WERI-Rb-1 (cell line): ENCODE measurements around the gene DMKN.

Experiments
- DNase-seq: peaks from one replicate; pipeline ENCODE4 v3.0.0-alpha.2; 2020
- H3K27ac ChIP-seq: fragments of 250-450 bp; sonication (Bioruptor Pico); 2 replicates; pipeline ENCODE4 v1.5.1; 2020; ENCODE audit warnings: mild to moderate bottlenecking, moderate library complexity
- H3K27me3 ChIP-seq: fragments of 250-450 bp; sonication (Bioruptor Pico); 2 replicates; pipeline ENCODE4 v1.5.1; 2021; ENCODE audit warnings: mild to moderate bottlenecking, low read depth, moderate library complexity; ENCODE audit not compliant: insufficient read depth, severe bottlenecking
- H3K36me3 ChIP-seq: fragments of 250-450 bp; sonication (Bioruptor Pico); 2 replicates; pipeline ENCODE4 v1.5.1; 2020; ENCODE audit warnings: mild to moderate bottlenecking, moderate library complexity
- H3K4me3 ChIP-seq: 2 replicates; pipeline ENCODE4 v1.5.1; 2011; ENCODE audit warnings: low read depth, mild to moderate bottlenecking, control low read depth, low read length
- H3K9me3 ChIP-seq: fragments of 250-450 bp; sonication (Bioruptor Pico); 2 replicates; pipeline ENCODE4 v1.5.1; 2021; ENCODE audit warnings: mild to moderate bottlenecking, moderate library complexity; ENCODE audit not compliant: severe bottlenecking
- TF ChIP-seq, protein P1 (sequence below): IDR thresholded peaks from 2 replicates; pipeline ENCODE4 v1.5.1; 2011; ENCODE audit warnings: low read depth, mild to moderate bottlenecking, control low read depth, inconsistent platforms, low read length

Gene DMKN, protein sequence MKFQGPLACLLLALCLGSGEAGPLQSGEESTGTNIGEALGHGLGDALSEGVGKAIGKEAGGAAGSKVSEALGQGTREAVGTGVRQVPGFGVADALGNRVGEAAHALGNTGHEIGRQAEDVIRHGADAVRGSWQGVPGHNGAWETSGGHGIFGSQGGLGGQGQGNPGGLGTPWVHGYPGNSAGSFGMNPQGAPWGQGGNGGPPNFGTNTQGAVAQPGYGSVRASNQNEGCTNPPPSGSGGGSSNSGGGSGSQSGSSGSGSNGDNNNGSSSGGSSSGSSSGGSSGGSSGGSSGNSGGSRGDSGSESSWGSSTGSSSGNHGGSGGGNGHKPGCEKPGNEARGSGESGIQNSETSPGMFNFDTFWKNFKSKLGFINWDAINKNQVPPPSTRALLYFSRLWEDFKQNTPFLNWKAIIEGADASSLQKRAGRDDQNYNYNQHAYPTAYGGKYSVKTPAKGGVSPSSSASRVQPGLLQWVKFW

DNA sequence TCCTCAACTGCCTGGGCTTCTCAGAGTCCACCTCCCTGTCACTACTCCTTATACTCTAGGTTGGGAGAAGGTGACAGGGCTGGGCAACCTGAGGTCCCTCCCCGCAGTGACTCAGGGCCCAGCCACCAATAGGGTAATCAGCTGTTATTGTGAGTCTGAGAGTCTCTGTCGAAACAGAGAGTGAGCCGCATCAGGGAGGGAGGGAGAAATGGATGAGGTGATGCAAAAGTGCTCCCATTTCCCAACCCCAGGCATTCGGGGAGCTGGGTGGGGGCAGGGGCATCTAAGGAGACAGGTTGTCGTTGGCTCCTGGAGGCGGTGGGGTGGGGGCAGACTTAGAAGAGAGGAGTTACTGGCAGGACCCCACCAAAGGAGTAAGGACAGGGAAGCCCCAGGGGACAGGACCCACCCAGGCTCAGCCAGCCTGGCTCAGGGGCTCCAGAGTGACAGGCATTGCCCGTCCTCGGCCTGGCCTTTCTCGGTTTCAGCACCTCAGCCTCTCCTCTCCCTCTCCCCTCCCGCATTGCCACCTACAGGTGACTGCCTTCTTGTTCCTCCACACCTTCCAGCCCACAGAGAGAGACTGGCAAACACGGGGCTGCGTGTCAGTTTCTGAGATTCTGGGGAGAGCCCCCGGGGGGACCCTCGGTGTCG lies at the start of gene DMKN:
Gene DMKN, minus strand, starts transcription at position 22 of the 654 bp plus-strand sequence. CDS start 174 bp downstream, outside the sequence.
- DNase-seq = no peak
- no peak within 1 kb of the TSS for H3K27ac ChIP-seq

DNA sequence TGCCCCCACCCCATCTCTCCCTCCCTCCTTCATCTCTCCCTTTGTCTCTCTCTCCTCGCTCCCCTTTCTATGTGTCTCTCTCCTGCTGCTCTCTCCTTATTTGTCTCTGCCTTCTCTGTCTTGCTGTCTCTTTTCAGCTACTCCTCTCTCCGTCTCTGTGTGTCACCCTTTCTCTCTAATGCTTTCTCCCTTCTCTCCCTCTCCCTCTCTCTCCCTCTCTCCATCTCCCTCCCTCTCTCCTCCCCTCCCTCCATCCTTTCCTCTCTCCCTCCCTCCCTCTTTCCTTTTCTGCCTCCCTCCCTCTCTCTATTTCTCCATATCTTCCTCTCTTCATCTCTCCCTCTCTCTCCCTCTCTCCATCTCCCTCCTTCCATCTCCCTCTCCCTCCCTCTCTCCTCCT lies 49.3 kb upstream of the DMKN start:
- Histone ChIP-seq H3K27me3 (no peaks in the 10 kb centered on the region), H3K27ac (no peak overlapping the region), H3K4me3 (no peak overlapping the region), H3K9me3 (no peaks in the 10 kb centered on the region), H3K36me3 (no peaks in the 10 kb centered on the region)
- no peak for DNase-seq
- TF ChIP-seq, protein P1, sequence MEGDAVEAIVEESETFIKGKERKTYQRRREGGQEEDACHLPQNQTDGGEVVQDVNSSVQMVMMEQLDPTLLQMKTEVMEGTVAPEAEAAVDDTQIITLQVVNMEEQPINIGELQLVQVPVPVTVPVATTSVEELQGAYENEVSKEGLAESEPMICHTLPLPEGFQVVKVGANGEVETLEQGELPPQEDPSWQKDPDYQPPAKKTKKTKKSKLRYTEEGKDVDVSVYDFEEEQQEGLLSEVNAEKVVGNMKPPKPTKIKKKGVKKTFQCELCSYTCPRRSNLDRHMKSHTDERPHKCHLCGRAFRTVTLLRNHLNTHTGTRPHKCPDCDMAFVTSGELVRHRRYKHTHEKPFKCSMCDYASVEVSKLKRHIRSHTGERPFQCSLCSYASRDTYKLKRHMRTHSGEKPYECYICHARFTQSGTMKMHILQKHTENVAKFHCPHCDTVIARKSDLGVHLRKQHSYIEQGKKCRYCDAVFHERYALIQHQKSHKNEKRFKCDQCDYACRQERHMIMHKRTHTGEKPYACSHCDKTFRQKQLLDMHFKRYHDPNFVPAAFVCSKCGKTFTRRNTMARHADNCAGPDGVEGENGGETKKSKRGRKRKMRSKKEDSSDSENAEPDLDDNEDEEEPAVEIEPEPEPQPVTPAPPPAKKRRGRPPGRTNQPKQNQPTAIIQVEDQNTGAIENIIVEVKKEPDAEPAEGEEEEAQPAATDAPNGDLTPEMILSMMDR = no peak

More for the DNA sequence above, at the start of gene DMKN:
- Histone ChIP-seq H3K9me3 (no peaks in the 10 kb centered on the region), H3K36me3 (no peaks in the 10 kb centered on the region), H3K27me3 (peaks cover 10% of the 10 kb centered on the region), H3K4me3 (no peak within 1 kb of the TSS)
- TF ChIP-seq, protein P1 = peak; percentile 41; the same call in 1 of the 2 replicates

DNA sequence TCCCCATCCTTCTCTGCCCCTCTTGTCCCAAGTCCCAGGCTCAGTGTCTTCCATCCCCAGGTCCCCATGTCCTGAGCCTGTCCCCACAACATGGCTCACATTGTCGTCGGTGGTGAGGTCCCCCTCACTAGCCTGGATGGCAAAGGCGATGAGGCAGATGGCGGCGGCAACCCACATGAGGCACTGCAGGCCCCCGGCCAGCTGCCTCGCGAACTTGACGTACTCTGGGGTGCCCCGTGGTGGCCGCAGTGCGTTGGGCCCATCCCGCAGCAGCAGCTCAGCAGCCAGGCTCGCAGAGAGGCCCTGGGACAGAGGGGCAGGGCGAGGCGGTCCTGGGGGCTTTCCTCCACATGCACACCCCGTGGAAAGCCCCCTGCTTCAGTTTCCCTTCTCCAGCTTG lies 48.9 kb upstream of the DMKN start:
- DNase-seq = no peak
- TF ChIP-seq, protein P1 = no peak
- Histone ChIP-seq H3K4me3 (no peak overlapping the region), H3K27me3 (no peaks in the 10 kb centered on the region), H3K9me3 (no peaks in the 10 kb centered on the region), H3K36me3 (no peaks in the 10 kb centered on the region), H3K27ac (no peak overlapping the region)

DNA sequence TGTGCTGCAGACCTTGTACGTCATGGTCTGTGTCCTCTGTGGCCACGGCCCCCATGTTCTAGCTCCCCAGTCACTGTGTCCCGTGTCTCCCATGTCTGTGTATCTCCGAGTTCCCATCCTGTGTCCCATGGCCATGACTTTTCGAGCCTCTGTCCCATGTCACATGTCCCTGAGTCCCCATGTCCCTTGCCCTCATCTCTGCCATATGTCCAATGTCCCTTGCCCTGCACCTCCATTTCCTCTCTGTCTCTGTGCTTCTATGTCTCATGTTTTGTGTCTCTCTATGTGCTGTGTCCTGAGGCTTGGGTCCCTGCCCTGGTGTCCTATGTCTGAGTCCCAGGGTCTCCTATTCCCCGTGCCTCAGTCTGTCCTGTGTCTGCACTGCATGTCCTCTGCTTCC lies 48.0 kb upstream of the DMKN start:
- Histone ChIP-seq H3K27me3 (no peaks in the 10 kb centered on the region), H3K4me3 (no peak overlapping the region)
- TF ChIP-seq, protein P1 = no peak

DNA sequence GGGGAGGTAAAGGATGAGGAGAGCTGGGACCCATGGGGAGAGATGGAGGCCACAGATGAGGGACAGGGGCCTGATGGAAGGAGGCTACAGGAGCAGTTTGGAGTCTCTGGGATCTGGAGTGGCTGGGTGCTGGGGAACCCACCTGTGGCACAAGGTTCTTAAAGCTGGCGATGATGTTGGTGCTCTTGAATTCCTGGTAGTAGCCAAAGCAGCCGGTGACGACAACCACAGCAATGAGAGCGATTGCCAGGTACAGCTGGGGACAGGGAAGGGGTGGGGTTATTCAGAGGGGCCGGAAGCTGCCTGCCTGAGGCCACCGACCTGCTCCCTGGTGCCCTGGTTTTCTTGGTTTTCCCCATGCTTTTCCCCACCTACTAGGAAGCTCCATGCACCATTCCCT lies 47.2 kb upstream of the DMKN start:
- Histone ChIP-seq H3K27ac (no peak overlapping the region), H3K27me3 (no peaks in the 10 kb centered on the region), H3K4me3 (no peak overlapping the region), H3K9me3 (peaks cover 3% of the 10 kb centered on the region), H3K36me3 (no peaks in the 10 kb centered on the region)
- no peak for DNase-seq
- TF ChIP-seq, protein P1 = no peak

More for the DNA sequence above, 48.0 kb upstream of the DMKN start:
- H3K36me3 ChIP-seq = no peaks in the 10 kb centered on the region
- H3K27ac ChIP-seq = no peak overlapping the region
- no peak for DNase-seq
- no peaks in the 10 kb centered on the region for H3K9me3 ChIP-seq
